ENCODE measurements around the gene SRCAP. TPM values are rescaled to one million over a fixed set of nuclear protein-coding genes. Genes with fewer than 3 reads are reported as not detected.

Gene SRCAP
- total RNA-seq, 1 donor from 2014 or later: 59.3 TPM

- no peak for ATAC-seq
- no peak for DNase-seq (ENCODE audit: low spot score)
- intact Hi-C loops (cut with DNase I): no loop called here
Measured at GRCh38 chr16:30723725-30724355, 24.9 kb downstream of the SRCAP start.

GRCh38 chr16:30724641-30725417, 25.9 kb downstream of the SRCAP start:
- ATAC-seq: peak; percentile 59
- intact Hi-C loops (cut with DNase I): no loop called here
- no peak for DNase-seq (ENCODE audit: low spot score)

GRCh38 chr16:30725418-30725792, 26.4 kb downstream of the SRCAP start:
- ATAC-seq: no peak
- intact Hi-C loops (cut with DNase I): no loop called here
- DNase-seq (ENCODE audit: low spot score): no peak

GRCh38 chr16:30728321-30728720, 29.4 kb downstream of the SRCAP start:
- intact Hi-C loops (cut with DNase I): no loop called here
- DNase-seq (ENCODE audit: low spot score) (no peak), ATAC-seq (no peak)

GRCh38 chr16:30728899-30729672, 30.1 kb downstream of the SRCAP start:
- ATAC-seq: peak; percentile 31
- intact Hi-C loops (cut with DNase I): no loop called here
- no peak for DNase-seq (ENCODE audit: low spot score)

- intact Hi-C loops (cut with DNase I): no loop called here
- ATAC-seq (no peak), DNase-seq (ENCODE audit: low spot score) (no peak)
Measured at GRCh38 chr16:30731411-30731810, 32.4 kb downstream of the SRCAP start.

- DNase-seq (ENCODE audit: low spot score) (no peak), ATAC-seq (no peak)
- intact Hi-C loops (cut with DNase I): no loop called here
Measured at GRCh38 chr16:30736995-30737793, 38.2 kb downstream of the SRCAP start.

- DNase-seq (ENCODE audit: low spot score): no peak
- intact Hi-C loops (cut with DNase I): no loop called here
- ATAC-seq: no peak
Measured at GRCh38 chr16:30737794-30738648, 39.0 kb downstream of the SRCAP start.

GRCh38 chr16:30738984-30739951, 40.3 kb downstream of the SRCAP start:
- intact Hi-C loops (cut with DNase I): no loop called here
- ATAC-seq (no peak), DNase-seq (ENCODE audit: low spot score) (no peak)

- intact Hi-C loops (cut with DNase I): no loop called here
- ATAC-seq: peak; percentile 89
- DNase-seq (ENCODE audit: low spot score): peak; percentile 85
Measured at GRCh38 chr16:30740364-30741251, 41.6 kb downstream of the SRCAP start.

- no peak for ATAC-seq
- intact Hi-C loops (cut with DNase I): no loop called here
- DNase-seq (ENCODE audit: low spot score): no peak
Measured at GRCh38 chr16:30741461-30741914, 42.5 kb downstream of the SRCAP start.

- ATAC-seq (peak; percentile 58), DNase-seq (ENCODE audit: low spot score) (peak; percentile 75)
- intact Hi-C loops (cut with DNase I): no loop called here
Measured at GRCh38 chr16:30743716-30744115, 44.7 kb downstream of the SRCAP start.

GRCh38 chr16:30744183-30744582, 45.2 kb downstream of the SRCAP start:
- intact Hi-C loops (cut with DNase I): no loop called here
- ATAC-seq: peak; percentile 56
- no peak for DNase-seq (ENCODE audit: low spot score)

- ATAC-seq (no peak), DNase-seq (ENCODE audit: low spot score) (no peak)
- intact Hi-C loops (cut with DNase I): no loop called here
Measured at GRCh38 chr16:30745082-30745481, 46.1 kb downstream of the SRCAP start.

- ATAC-seq (no peak), DNase-seq (ENCODE audit: low spot score) (no peak)
- intact Hi-C loops (cut with DNase I): no loop called here
Measured at GRCh38 chr16:30746638-30747175, 47.7 kb downstream of the SRCAP start.

GRCh38 chr16:30747331-30747730, 48.4 kb downstream of the SRCAP start:
- ATAC-seq: no peak
- intact Hi-C loops (cut with DNase I): no loop called here
- DNase-seq (ENCODE audit: low spot score): no peak

All from sciatic nerve (tissue), 2 donors.